Measurements from ENCODE around the gene GPR158.

Gene GPR158

DNA sequence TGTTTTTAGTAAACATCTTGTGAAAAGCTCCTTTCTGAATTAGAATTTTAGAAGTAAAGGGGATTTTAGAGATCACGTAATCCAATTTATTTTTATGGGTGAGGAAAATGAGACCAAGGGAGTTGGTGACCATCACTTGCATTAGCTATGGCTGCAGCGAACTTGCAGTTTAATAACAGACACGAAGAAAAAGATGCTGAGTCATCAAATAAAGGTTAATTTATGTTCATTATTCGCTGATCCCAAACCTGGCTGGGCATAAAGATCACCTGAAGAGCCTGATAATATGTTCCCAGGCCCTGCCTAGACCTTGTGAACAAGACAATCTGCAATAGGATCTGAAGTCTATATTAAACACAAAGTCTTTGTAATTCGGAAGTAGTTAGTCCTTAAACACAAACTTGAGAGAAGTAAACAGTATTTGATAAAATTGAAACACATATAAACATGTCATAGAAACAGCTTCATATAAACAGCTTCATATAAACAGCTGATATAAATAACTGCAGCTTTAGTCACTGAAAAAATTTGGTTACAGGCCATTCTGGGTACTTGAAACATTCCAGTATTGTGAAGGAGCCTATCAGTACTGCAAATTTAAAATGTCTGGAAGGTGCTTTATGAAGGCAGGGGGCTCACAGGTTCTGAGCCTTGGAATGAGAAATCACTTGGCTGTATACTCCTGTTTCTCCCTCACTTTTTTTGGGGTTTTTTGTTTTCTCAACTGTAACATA lies 16.5 kb downstream of the GPR158 start:
- FAIRE-seq, result no peak
- no peak for DNase-seq (ENCODE audit: low spot score)

- DNase-seq (ENCODE audit: low spot score) (no peak), FAIRE-seq (no peak)
These were observed 23.4 kb downstream of the GPR158 start for GRCh38 chr10:25198151-25198550.

- no peak for FAIRE-seq
- DNase-seq (ENCODE audit: low spot score), result no peak
These were observed 32.1 kb downstream of the GPR158 start for GRCh38 chr10:25206693-25207414.

GRCh38 chr10:25209618-25210017 lies 34.8 kb downstream of the GPR158 start:
- no peak for FAIRE-seq
- no peak for DNase-seq (ENCODE audit: low spot score)

- DNase-seq (ENCODE audit: low spot score), result no peak
- no peak for FAIRE-seq
These were observed 35.5 kb downstream of the GPR158 start for GRCh38 chr10:25210265-25210664.

DNA sequence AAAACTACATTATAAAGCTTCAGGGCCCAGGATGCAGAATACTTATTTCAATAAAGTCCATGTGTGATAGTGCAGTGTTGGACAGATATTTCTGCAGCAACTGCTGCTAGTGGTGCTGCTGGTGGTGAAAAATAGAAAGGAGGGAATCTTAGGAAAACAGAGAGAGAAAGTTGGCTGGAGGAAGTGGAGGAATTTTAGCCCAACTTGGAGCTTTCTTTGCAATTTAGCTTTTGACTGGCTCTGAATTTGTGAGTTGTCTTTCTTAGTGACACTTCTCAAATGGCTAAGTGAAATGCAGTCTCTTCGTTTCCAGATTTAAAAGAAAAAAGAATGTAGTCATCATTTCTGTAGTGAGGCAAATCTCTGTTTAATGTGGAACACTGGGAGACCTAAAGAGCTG lies 45.4 kb downstream of the GPR158 start:
- no peak for DNase-seq (ENCODE audit: low spot score)
- FAIRE-seq, result no peak

DNA sequence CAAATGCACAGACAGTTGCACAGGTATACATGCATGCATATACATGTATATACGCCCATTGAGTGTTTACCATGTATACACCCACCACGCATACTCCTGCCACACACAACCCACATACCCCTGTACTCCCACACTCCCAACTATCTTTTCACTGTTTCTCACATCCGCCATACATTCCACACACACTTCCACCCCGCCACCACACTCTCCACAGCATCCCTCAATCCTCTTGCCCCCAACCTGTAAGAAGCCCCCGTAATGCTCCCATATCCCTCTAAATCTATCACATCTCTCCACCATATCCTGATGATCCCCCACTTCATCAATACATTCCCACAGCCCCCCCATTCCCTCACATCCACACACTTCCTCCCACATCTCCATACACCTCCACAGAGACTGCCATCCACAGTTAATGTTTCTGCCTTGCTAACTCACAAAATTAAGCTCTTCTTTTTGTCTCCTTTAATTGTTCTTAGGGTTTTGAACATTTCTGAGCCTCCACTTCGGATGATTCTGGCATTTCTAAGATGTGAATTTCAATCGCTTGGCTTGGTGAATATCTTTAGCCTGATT lies 47.4 kb downstream of the GPR158 start:
- no peak for FAIRE-seq
- DNase-seq (ENCODE audit: low spot score), result no peak

- DNase-seq (ENCODE audit: low spot score), result no peak
- FAIRE-seq, result peak; percentile 42
These were observed 52.2 kb downstream of the GPR158 start for GRCh38 chr10:25226775-25227682.

GRCh38 chr10:25231751-25232150 lies 57.0 kb downstream of the GPR158 start:
- DNase-seq (ENCODE audit: low spot score) (no peak), FAIRE-seq (no peak)

GRCh38 chr10:25232204-25232603 lies 57.4 kb downstream of the GPR158 start:
- FAIRE-seq, result no peak
- DNase-seq (ENCODE audit: low spot score), result no peak

DNA sequence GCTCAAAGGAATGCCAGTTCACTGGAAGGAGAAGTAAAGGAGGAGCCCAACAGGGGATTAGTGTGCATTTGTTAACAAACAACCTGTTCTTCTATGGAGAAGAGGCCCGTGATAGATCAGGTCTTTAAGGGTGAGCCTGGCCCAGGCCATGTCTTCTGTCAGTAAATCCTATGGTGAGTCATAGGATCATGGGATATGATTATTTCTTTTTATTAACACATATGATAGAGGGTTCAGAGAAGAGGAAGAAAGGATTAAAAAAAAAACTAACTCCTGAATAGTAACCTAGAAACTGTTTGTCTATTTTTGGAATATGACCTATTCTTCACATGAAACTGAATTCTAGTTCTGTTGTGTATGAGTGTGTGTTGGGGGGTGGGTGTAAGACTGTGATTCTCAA lies 70.4 kb downstream of the GPR158 start:
- FAIRE-seq, result no peak
- DNase-seq (ENCODE audit: low spot score), result no peak

GRCh38 chr10:25257646-25258045 lies 82.8 kb downstream of the GPR158 start:
- DNase-seq (ENCODE audit: low spot score), result no peak
- FAIRE-seq, result no peak

- DNase-seq (ENCODE audit: low spot score) (no peak), FAIRE-seq (no peak)
These were observed 86.3 kb downstream of the GPR158 start for GRCh38 chr10:25261110-25261509.

DNA sequence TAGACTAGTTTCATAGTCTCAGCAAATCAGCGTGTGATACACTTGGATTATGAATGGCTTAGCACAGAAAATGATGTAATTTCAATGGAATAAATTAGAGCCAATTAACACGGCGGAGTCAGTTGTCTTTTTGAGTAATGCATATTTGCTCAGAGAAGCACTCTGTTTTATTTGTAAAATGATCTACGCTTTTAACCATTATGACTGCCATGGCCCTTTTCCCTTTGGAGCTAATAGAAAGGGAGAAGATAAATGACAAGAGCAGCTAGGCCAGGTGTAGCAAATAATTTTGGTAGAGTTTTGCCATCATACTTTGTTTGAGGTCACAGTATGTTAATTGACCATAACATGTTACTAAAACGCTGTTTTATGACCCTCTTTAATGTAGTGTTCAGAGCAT lies 86.8 kb downstream of the GPR158 start:
- no peak for DNase-seq (ENCODE audit: low spot score)
- FAIRE-seq, result no peak

DNA sequence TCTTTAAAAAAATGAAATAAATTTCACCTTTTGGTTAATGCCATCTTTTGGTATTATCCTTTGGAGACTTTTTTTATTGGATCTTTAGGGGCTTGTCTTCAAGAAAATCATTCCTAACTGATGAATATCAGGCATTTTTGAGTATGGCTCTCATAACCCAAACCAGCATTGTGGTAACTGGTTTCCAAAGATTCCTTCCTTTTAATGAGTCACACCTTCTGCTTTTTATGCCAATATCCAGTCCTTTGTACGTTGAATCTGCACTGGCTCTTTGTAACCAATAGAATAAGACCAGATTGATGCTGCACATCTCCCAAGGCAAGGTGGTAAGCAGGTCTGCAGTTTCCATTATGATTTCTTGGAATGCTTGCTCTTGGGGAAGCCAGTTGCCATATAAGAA lies 89.1 kb downstream of the GPR158 start:
- FAIRE-seq (no peak), DNase-seq (ENCODE audit: low spot score) (no peak)

- no peak for FAIRE-seq
These were observed 103.4 kb downstream of the GPR158 start for GRCh38 chr10:25278180-25278579.

DNA sequence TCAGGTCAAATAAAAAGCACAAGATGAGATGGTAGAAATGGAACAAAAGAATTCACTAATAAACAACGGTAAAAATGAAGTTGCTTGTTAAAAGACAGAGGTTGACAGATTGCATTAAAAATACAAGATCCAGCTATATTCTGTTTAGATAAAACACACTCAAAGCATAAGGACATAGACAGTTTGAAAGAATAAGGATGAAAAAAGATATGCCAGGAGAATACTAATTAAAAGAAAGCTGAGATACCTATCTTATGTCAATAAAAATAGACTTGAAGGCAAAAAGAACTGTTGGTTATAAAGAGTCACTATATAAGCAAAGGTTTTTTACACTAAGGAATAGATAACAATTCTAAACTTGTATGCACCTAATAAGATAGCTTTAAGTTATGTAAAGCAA lies 105.3 kb downstream of the GPR158 start:
- no peak for FAIRE-seq
- DNase-seq (ENCODE audit: low spot score), result no peak

More at GRCh38 chr10:25278180-25278579, 103.4 kb downstream of the GPR158 start:
- DNase-seq (ENCODE audit: low spot score), result no peak

- FAIRE-seq (no peak), DNase-seq (ENCODE audit: low spot score) (no peak)
These were observed 105.8 kb downstream of the GPR158 start for GRCh38 chr10:25280573-25280972.

GRCh38 chr10:25285809-25286208 lies 111.0 kb downstream of the GPR158 start:
- DNase-seq (ENCODE audit: low spot score) (no peak), FAIRE-seq (no peak)

GRCh38 chr10:25288181-25288580 lies 113.4 kb downstream of the GPR158 start:
- DNase-seq (ENCODE audit: low spot score), result no peak
- no peak for FAIRE-seq
